CD14-positive monocyte (primary cell): ENCODE data around the gene LRCH1. TPM values are rescaled to one million over a fixed set of nuclear protein-coding genes. Genes with fewer than 3 reads are reported as not detected.

Source experiments
- DNase-seq, 3 donors: peaks; one replicate each; pipeline ENCODE4 v3.0.0-alpha.2; 2011 to 2022
- H2AFZ ChIP-seq: 2 replicates; pipeline ENCODE4 v1.6.0; 2012; ENCODE audit warnings: mild to moderate bottlenecking, low read depth, low read length, inconsistent platforms; ENCODE audit not compliant: insufficient read depth, poor library complexity, severe bottlenecking
- H3K27ac ChIP-seq, 2 donors: 1 replicate in 1 of 2; 2 replicates in 1 of 2; pipeline ENCODE4 v1.5.1; 2012 to 2013; ENCODE audit warnings: low read length in 2 of 2, control low read depth in 1 of 2, inconsistent platforms in 1 of 2, low read depth in 1 of 2, mild to moderate bottlenecking in 1 of 2
- H3K27me3 ChIP-seq, 2 donors: one replicate each; pipeline versions ENCODE4 v1.6.0 to v1.6.1; 2011 to 2013; ENCODE audit warnings: low read length in 2 of 2; ENCODE audit not compliant: control insufficient read depth in 2 of 2, insufficient read depth in 2 of 2
- H3K36me3 ChIP-seq, 2 donors: replicated peaks in 1 of 2; 1 replicate in 1 of 2; 2 replicates in 1 of 2; pipeline versions ENCODE4 v1.5.1 to v1.6.1; 2012 to 2013; ENCODE audit warnings: low read length in 2 of 2, control low read depth in 1 of 2, inconsistent platforms in 1 of 2, mild to moderate bottlenecking in 1 of 2; ENCODE audit not compliant: insufficient read depth in 2 of 2, control insufficient read depth in 1 of 2
- H3K4me1 ChIP-seq, 2 donors: 1 replicate in 1 of 2; 2 replicates in 1 of 2; pipeline versions ENCODE4 v1.5.1 to v1.6.1; 2012 to 2013; ENCODE audit warnings: low read length in 2 of 2, control low read depth in 1 of 2, inconsistent platforms in 1 of 2, mild to moderate bottlenecking in 1 of 2, moderate library complexity in 1 of 2; ENCODE audit not compliant: insufficient read depth in 2 of 2, control insufficient read depth in 1 of 2
- H3K4me2 ChIP-seq: replicated peaks from 2 replicates; pipeline ENCODE3; 2012; ENCODE audit warnings: low read length, moderate library complexity, mild to moderate bottlenecking; ENCODE audit not compliant: poor library complexity, severe bottlenecking; ENCODE audit errors: extremely low read depth
- H3K4me3 ChIP-seq, 3 experiments: fragments of 200-600 bp in 1 of 3; sonication (generic) in 1 of 3; replicated peaks in 1 of 3; 1 replicate in 2 of 3; 2 replicates in 1 of 3; pipeline ENCODE4 v1.5.1; 2011 to 2013; ENCODE audit warnings: low read length in 3 of 3, mild to moderate bottlenecking in 3 of 3, control low read depth in 2 of 3, low read depth in 2 of 3, inconsistent platforms in 1 of 3, moderate library complexity in 1 of 3
- H3K79me2 ChIP-seq: 2 replicates; pipeline ENCODE4 v1.6.0; 2012; ENCODE audit warnings: mild to moderate bottlenecking, control low read depth, inconsistent platforms, low read length, moderate library complexity; ENCODE audit not compliant: insufficient read depth
- H3K9ac ChIP-seq: 2 replicates; pipeline ENCODE4 v1.6.0; 2017; ENCODE audit warnings: low read length, mild to moderate bottlenecking; ENCODE audit not compliant: insufficient read depth, poor library complexity, severe bottlenecking
- H3K9me3 ChIP-seq, 2 donors: replicated peaks in 1 of 2; 1 replicate in 1 of 2; 2 replicates in 1 of 2; pipeline versions ENCODE4 v1.5.1 to v1.6.1; 2012 to 2013; ENCODE audit warnings: low read length in 2 of 2, control low read depth in 1 of 2; ENCODE audit not compliant: control insufficient read depth in 1 of 2, insufficient read depth in 1 of 2
- H4K20me1 ChIP-seq: 2 replicates; pipeline ENCODE4 v1.6.0; 2012; ENCODE audit warnings: mild to moderate bottlenecking, low read length, control low read depth, moderate library complexity; ENCODE audit not compliant: insufficient read depth
- H3K27ac Mint-ChIP-seq, 7 donors: one replicate each; pipeline ENCODE4 v1.8.0; 2020; ENCODE audit warnings: mild to moderate bottlenecking in 7 of 7, mixed read lengths in 7 of 7, moderate library complexity in 6 of 7, inconsistent platforms in 2 of 7
- H3K27me3 Mint-ChIP-seq, 3 donors: one replicate each; pipeline ENCODE4 v1.8.0; 2021 to 2022; ENCODE audit warnings: low read depth in 3 of 3, mild to moderate bottlenecking in 3 of 3, mixed read lengths in 3 of 3, moderate library complexity in 3 of 3, inconsistent platforms in 1 of 3
- H3K36me3 Mint-ChIP-seq, 2 donors: one replicate each; pipeline ENCODE4 v1.8.0; 2020; ENCODE audit warnings: mixed read lengths in 2 of 2, inconsistent platforms in 1 of 2, mild to moderate bottlenecking in 1 of 2
- H3K4me1 Mint-ChIP-seq: one replicate; pipeline ENCODE4 v1.8.0; 2020; ENCODE audit warnings: mild to moderate bottlenecking, mixed read lengths
- H3K4me3 Mint-ChIP-seq, 2 donors: one replicate each; pipeline ENCODE4 v1.8.0; 2020; ENCODE audit warnings: mild to moderate bottlenecking in 2 of 2, mixed read lengths in 2 of 2, moderate library complexity in 1 of 2
- H3K9me3 Mint-ChIP-seq, 7 donors: one replicate each; pipeline ENCODE4 v1.8.0; 2020 to 2022; ENCODE audit warnings: mixed read lengths in 7 of 7, mild to moderate bottlenecking in 6 of 7, moderate library complexity in 6 of 7, inconsistent platforms in 2 of 7
- CTCF ChIP-seq: fragments of 200-600 bp; IDR thresholded peaks from one replicate; pipeline ENCODE4 v1.8.0; 2022; ENCODE audit warnings: antibody characterized with exemption, mild to moderate bottlenecking
- whole genome bisulfite sequencing: methylation state at CpG from one replicate; pipeline ENCODE4 v1.1.5; 2013; ENCODE audit warnings: missing lambda C conversion rate; ENCODE audit not compliant: insufficient coverage; 5-methylcytosine and 5-hydroxymethylcytosine counted together
- intact Hi-C, 2 donors: fragments of 100-400 bp; cut with micrococcal nuclease; formaldehyde crosslinking; loops; one replicate each; pipeline versions ENCODE4 v1.15.0 to v1.15.1; 2023
- polyA plus RNA-seq, 3 donors: library from polyadenylated mRNA; depleted of rRNA in 1 of 3; unstranded in 2 of 3; stranded (reverse) in 1 of 3; fragments of 300-500 nt in 2 of 3; fragments of >200 nt in 1 of 3; fragmentation: Illumina TruSeq in 2 of 3; gene quantifications; 1 replicate in 2 of 3; 2 replicates in 1 of 3; pipeline ENCODE4 v1.2.3, GENCODE V29; 2012 to 2021

LRCH1 gene
- polyA plus RNA-seq, 3 donors: 0.88 to 7.1 (median 2.1) TPM

- Mint-ChIP-seq H3K36me3 (no peaks in the 10 kb centered on the region), H3K9me3 (peaks cover 0 to 6% (median 5%) of the 10 kb centered on the region in 7 donors), H3K27me3 (peaks cover 0 to 11% (median 4%) of the 10 kb centered on the region in 3 donors), H3K4me1 (peaks cover 19% of the 10 kb centered on the region), H3K4me3 (no peak overlapping the region), H3K27ac (peak overlapping the region in 1 of 7 donors; percentile 14)
- Histone ChIP-seq H2AFZ (no peak overlapping the region), H3K4me3 (no peak overlapping the region), H3K27ac (no peak overlapping the region), H3K4me1 (peaks cover 5 to 8% of the 10 kb centered on the region in 2 donors), H4K20me1 (no peaks in the 10 kb centered on the region), H3K27me3 (peaks cover 0 to 3% of the 10 kb centered on the region in 2 donors), H3K79me2 (no peaks in the 10 kb centered on the region), H3K9me3 (no peaks in the 10 kb centered on the region), H3K9ac (no peak overlapping the region), H3K4me2 (no peak overlapping the region), H3K36me3 (no peaks in the 10 kb centered on the region)
- intact Hi-C loops: no loop called here
- TF ChIP-seq CTCF: no peak
- DNase-seq: no peak
- WGBS: 91% methylated on average over 3 of the region's 4 CpGs
Measured at GRCh38 chr13:46519182-46519581, 33.8 kb upstream of the LRCH1 start.

GRCh38 chr13:46520166-46520565 is 32.8 kb upstream of the LRCH1 start:
- intact Hi-C loops: no loop called here
- Histone ChIP-seq H3K4me3 (no peak overlapping the region), H3K4me2 (no peak overlapping the region), H3K4me1 (peaks cover 5 to 8% of the 10 kb centered on the region in 2 donors), H4K20me1 (no peaks in the 10 kb centered on the region), H3K27me3 (no peaks in the 10 kb centered on the region), H3K9ac (no peak overlapping the region), H2AFZ (no peak overlapping the region), H3K9me3 (no peaks in the 10 kb centered on the region), H3K36me3 (no peaks in the 10 kb centered on the region), H3K27ac (no peak overlapping the region), H3K79me2 (no peaks in the 10 kb centered on the region)
- Mint-ChIP-seq H3K4me1 (peaks cover 19% of the 10 kb centered on the region), H3K4me3 (no peak overlapping the region), H3K27me3 (peaks cover 0 to 7% (median 4%) of the 10 kb centered on the region in 3 donors), H3K27ac (no peak overlapping the region), H3K36me3 (no peaks in the 10 kb centered on the region), H3K9me3 (peaks cover 0 to 6% (median 5%) of the 10 kb centered on the region in 7 donors)
- WGBS: 50% methylated on average over 1 of the region's 2 CpGs
- DNase-seq: no peak
- no peak for TF ChIP-seq CTCF
